Measurements from ENCODE around the gene SLC24A3.

GRCh38 chr20:19508449-19508848 is 296.0 kb downstream of the SLC24A3 start:
- TF ChIP-seq POLR2A (IDR thresholded peaks at IDR 0.05) (no peak), CTCF (IDR thresholded peaks at IDR 0.05) (no peak)

Measured in breast epithelium (tissue), 3 donors.